ENCODE results near the gene MXD1. TPM values are rescaled to one million over a fixed set of nuclear protein-coding genes. Genes with fewer than 3 reads are reported as not detected.

The MXD1 gene
- total RNA-seq, 1 donor from 2014 or later: 4.6 TPM

DNA sequence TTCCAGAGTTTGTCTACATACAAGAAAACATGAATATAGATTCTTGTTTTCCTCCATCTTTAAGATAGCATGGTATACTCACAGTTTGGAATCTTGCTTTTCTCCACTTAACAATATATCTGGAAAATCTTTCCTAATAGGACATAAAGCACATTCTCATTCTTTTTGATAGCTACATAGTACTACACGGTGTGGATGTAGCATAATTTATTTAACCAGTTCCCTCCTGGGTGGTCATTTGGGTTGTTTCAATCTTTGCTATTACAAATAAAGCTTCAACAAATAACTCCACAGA lies 19.7 kb downstream of the MXD1 start:
- no peaks in the 10 kb centered on the region for H3K27me3 ChIP-seq
- H3K4me1 ChIP-seq: peaks cover 4 to 33% of the 10 kb centered on the region in 2 donors
- intact Hi-C loops (cut with DNase I): no loop called here
- no peaks in the 10 kb centered on the region for H3K9me3 ChIP-seq
- no peak for DNase-seq (ENCODE audit: low spot score in 2 of 2)
- peaks cover 43 to 44% of the 10 kb centered on the region in 2 donors for H3K36me3 ChIP-seq
- no peak overlapping the region for H3K4me3 ChIP-seq
- H3K27ac ChIP-seq: peak overlapping the region; percentile 72 to 76
- TF ChIP-seq, protein P1, sequence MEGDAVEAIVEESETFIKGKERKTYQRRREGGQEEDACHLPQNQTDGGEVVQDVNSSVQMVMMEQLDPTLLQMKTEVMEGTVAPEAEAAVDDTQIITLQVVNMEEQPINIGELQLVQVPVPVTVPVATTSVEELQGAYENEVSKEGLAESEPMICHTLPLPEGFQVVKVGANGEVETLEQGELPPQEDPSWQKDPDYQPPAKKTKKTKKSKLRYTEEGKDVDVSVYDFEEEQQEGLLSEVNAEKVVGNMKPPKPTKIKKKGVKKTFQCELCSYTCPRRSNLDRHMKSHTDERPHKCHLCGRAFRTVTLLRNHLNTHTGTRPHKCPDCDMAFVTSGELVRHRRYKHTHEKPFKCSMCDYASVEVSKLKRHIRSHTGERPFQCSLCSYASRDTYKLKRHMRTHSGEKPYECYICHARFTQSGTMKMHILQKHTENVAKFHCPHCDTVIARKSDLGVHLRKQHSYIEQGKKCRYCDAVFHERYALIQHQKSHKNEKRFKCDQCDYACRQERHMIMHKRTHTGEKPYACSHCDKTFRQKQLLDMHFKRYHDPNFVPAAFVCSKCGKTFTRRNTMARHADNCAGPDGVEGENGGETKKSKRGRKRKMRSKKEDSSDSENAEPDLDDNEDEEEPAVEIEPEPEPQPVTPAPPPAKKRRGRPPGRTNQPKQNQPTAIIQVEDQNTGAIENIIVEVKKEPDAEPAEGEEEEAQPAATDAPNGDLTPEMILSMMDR (IDR thresholded peaks at IDR 0.05): no peak

DNA sequence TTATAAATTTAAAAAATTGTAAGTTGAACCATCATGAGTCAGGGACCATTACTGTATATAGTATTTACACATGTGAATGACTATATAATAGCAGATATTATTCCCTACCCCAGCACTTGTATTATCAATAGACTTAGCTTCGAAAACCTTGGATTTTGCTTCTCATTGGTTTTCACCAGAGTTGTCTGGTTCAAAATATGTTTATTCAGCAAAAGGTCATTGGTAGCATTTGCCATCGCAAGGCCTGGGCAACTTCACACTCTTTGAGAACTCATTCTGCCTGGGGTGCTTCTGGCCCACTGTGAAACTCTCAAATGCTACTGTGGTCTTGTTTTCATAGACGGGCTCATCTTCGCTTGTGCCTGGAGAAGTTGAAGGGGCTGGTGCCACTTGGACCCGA lies 20.1 kb downstream of the MXD1 start:
- Histone ChIP-seq H3K9me3 (no peaks in the 10 kb centered on the region), H3K27ac (peak overlapping the region; percentile 72 to 76), H3K4me3 (no peak overlapping the region), H3K27me3 (no peaks in the 10 kb centered on the region), H3K4me1 (peaks cover 4 to 33% of the 10 kb centered on the region in 2 donors), H3K36me3 (peaks cover 47 to 48% of the 10 kb centered on the region in 2 donors)
- no peak for DNase-seq (ENCODE audit: low spot score in 2 of 2)
- intact Hi-C loops (cut with DNase I): no loop called here
- TF ChIP-seq, protein P1 (IDR thresholded peaks at IDR 0.05): no peak

DNA sequence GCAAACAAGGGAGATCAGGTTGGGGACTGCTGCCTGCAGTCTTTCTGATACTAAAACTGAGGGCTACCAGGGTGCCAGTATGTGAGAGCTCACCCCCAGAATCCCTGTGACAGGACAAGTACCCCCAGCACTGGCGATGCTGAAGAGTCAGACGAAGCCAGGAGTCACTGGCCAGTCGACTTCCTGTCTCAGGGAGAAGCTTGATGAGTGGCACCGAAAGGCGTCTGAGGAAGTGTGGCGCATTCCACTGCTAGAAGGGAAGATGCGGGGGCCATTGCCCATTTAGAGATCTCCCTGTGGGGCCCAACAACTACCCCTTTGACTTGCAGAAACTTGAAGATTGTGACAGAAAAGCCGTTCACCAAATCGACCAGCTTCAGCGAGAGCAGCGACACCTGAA lies 22.0 kb downstream of the MXD1 start:
- DNase-seq (ENCODE audit: low spot score in 2 of 2): no peak
- TF ChIP-seq, protein P1 (IDR thresholded peaks at IDR 0.05): no peak
- peaks cover 56 to 64% of the 10 kb centered on the region in 2 donors for H3K36me3 ChIP-seq
- H3K9me3 ChIP-seq: no peaks in the 10 kb centered on the region
- H3K27me3 ChIP-seq: no peaks in the 10 kb centered on the region
- peaks cover 4 to 30% of the 10 kb centered on the region in 2 donors for H3K4me1 ChIP-seq
- no peak overlapping the region for H3K27ac ChIP-seq
- H3K4me3 ChIP-seq: no peak overlapping the region
- intact Hi-C loops (cut with DNase I): no loop called here

DNA sequence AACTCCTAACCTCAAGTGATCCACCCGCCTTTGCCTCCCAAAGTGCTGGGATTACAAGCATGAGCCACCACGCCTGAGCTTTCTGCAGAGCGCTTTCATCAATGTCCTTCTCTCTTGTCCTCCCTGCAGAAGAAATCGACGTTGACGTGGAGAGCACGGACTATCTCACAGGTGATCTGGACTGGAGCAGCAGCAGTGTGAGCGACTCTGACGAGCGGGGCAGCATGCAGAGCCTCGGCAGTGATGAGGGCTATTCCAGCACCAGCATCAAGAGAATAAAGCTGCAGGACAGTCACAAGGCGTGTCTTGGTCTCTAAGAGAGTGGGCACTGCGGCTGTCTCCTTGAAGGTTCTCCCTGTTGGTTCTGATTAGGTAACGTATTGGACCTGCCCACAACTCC lies 23.1 kb downstream of the MXD1 start:
- Histone ChIP-seq H3K4me1 (peaks cover 4 to 20% of the 10 kb centered on the region in 2 donors), H3K27me3 (no peaks in the 10 kb centered on the region), H3K27ac (no peak overlapping the region), H3K9me3 (no peaks in the 10 kb centered on the region), H3K4me3 (no peak overlapping the region), H3K36me3 (peaks cover 57 to 73% of the 10 kb centered on the region in 2 donors)
- DNase-seq (ENCODE audit: low spot score in 2 of 2): no peak
- intact Hi-C loops (cut with DNase I): no loop called here
- TF ChIP-seq, protein P1 (IDR thresholded peaks at IDR 0.05): no peak

DNA sequence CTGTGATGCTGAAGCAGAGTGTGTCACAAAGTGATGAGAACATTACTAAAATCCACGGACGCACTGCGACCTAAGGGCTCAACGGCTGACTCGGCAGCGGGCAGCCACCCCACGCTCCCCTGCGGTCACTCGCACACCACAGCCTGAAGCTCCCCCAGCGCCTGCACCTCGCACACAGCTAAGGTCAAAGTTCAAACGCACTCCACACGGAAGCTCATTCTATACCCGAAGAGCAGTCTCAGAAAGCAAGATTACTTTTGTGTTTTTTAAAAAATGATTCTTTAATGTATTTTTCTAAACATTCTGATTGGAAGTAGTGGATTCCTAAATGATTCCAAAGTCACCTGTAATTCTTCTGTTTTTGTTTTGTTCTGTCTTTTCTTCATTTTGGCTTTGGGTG lies 24.8 kb downstream of the MXD1 start:
- Histone ChIP-seq H3K27me3 (no peaks in the 10 kb centered on the region), H3K27ac (no peak overlapping the region), H3K4me1 (peaks cover 0 to 4% of the 10 kb centered on the region in 2 donors), H3K9me3 (no peaks in the 10 kb centered on the region), H3K36me3 (peaks cover 64 to 84% of the 10 kb centered on the region in 2 donors), H3K4me3 (no peak overlapping the region)
- TF ChIP-seq, protein P1 (IDR thresholded peaks at IDR 0.05): no peak
- DNase-seq (ENCODE audit: low spot score in 2 of 2): no peak
- intact Hi-C loops (cut with DNase I): no loop called here

DNA sequence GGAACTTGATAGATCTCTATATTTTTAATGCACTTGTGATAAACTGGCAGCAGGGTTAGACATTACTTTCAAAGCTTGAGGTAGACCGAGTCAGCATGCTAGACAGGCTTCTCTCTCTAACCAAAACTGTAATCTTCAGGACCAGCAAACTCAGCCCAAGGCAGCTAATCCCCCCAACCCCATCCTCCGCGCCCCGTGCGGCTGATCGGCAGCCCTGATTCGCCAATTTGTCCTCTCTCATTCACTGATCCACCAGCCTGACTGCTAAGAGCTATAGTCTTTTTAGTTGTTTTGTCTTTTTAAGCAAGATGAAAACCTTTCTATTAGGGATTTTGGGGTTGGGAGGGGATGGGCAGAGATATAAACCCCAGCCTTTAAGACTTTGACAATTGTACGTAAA lies 25.8 kb downstream of the MXD1 start:
- peaks cover 58 to 77% of the 10 kb centered on the region in 2 donors for H3K36me3 ChIP-seq
- H3K27me3 ChIP-seq: no peaks in the 10 kb centered on the region
- TF ChIP-seq, protein P1 (IDR thresholded peaks at IDR 0.05): no peak
- no peaks in the 10 kb centered on the region for H3K4me1 ChIP-seq
- no peak for DNase-seq (ENCODE audit: low spot score in 2 of 2)
- intact Hi-C loops (cut with DNase I): no loop called here
- no peak overlapping the region for H3K4me3 ChIP-seq
- H3K27ac ChIP-seq: no peak overlapping the region
- H3K9me3 ChIP-seq: no peaks in the 10 kb centered on the region

Measured in ascending aorta (tissue), 2 donors.